SK-N-MC (cell line): ENCODE measurements around the gene ACER1.

Experiments used
- EZH2 ChIP-seq: fragments of 200-600 bp; sonication (generic); IDR thresholded peaks from one replicate; pipeline ENCODE4 v1.6.1; 2017; ENCODE audit warnings: antibody characterized with exemption
- POLR2AphosphoS5 ChIP-seq: IDR thresholded peaks from 2 replicates; pipeline ENCODE4 v1.6.1; 2012; ENCODE audit warnings: mild to moderate bottlenecking, low read depth, low read length, borderline replicate concordance

DNA sequence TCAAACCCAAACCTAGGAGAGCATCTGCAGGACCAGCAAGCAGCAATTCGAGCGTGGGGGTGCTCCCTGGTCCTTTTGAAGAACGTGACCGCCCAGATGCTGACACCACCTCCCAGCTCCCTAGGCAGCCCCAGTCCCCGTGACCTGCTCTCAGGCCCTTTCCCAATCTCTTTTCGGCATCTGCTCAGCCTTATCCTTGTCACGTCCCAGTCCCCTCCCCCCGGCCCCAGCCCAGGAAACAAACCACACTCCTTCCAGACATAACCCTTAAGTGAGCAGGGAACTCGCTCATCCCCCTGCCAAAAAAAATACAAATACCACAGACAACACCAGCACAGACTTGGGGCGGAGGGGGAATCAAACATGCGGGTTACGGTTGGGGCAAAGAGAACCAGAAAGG is 57.0 kb downstream of the ACER1 start:
- TF ChIP-seq EZH2 (no peak), POLR2AphosphoS5 (no peak)
